ENCODE results near the gene CPNE5. TPM values are rescaled to one million over a fixed set of nuclear protein-coding genes. Genes with fewer than 3 reads are reported as not detected.

CPNE5 gene
- total and polyA plus RNA-seq, 3 donors from 2014 or later = 44.2 to 137 (median 97.8) TPM

GRCh38 chr6:36743032-36743431 is 96.2 kb downstream of the CPNE5 start:
- Histone ChIP-seq H3K27ac (no peak overlapping the region), H3K9me3 (no peaks in the 10 kb centered on the region), H3K27me3 (no peaks in the 10 kb centered on the region), H3K4me3 (no peak overlapping the region), H3K36me3 (ENCODE audit: low read depth, missing control alignments) (no peaks in the 10 kb centered on the region), H3K4me1 (no peaks in the 10 kb centered on the region)
- 80 to 87% methylated on average over 5 of the region's 5 CpGs for WGBS, 2 donors
- TF ChIP-seq CTCF (IDR thresholded peaks at IDR 0.05) (no peak), POLR2A (IDR thresholded peaks at IDR 0.05) (no peak)
- intact Hi-C loops (cut with DNase I; ENCODE audit: low total_unique reads) = no loop called here
- DNase-seq = no peak

- no peak for DNase-seq
- whole genome bisulfite sequencing, 2 donors = 91 to 95% methylated on average over 14 to 19 of the region's 19 CpGs
- intact Hi-C loops (cut with DNase I; ENCODE audit: low total_unique reads) = no loop called here
- H3K9me3 ChIP-seq = no peaks in the 10 kb centered on the region
- no peak overlapping the region for H3K27ac ChIP-seq
- H3K4me3 ChIP-seq = no peak overlapping the region
- TF ChIP-seq POLR2A (IDR thresholded peaks at IDR 0.05) = no peak
- TF ChIP-seq CTCF (IDR thresholded peaks at IDR 0.05) = no peak
- H3K36me3 ChIP-seq (ENCODE audit: low read depth, missing control alignments) = no peaks in the 10 kb centered on the region
- H3K27me3 ChIP-seq = no peaks in the 10 kb centered on the region
- H3K4me1 ChIP-seq = no peaks in the 10 kb centered on the region
Measured at GRCh38 chr6:36742146-36742545, 97.1 kb downstream of the CPNE5 start.

GRCh38 chr6:36740818-36741179 is 98.4 kb downstream of the CPNE5 start:
- WGBS, 2 donors = 87 to 88% methylated on average over 11 of the region's 11 CpGs
- no peak for DNase-seq
- Histone ChIP-seq H3K4me1 (no peaks in the 10 kb centered on the region), H3K27ac (no peak overlapping the region), H3K27me3 (no peaks in the 10 kb centered on the region), H3K9me3 (no peaks in the 10 kb centered on the region), H3K4me3 (no peak overlapping the region), H3K36me3 (ENCODE audit: low read depth, missing control alignments) (no peaks in the 10 kb centered on the region)
- intact Hi-C loops (cut with DNase I; ENCODE audit: low total_unique reads) = no loop called here
- TF ChIP-seq POLR2A (IDR thresholded peaks at IDR 0.05) (no peak), CTCF (IDR thresholded peaks at IDR 0.05) (no peak)

GRCh38 chr6:36739947-36740817 is 99.1 kb downstream of the CPNE5 start:
- Histone ChIP-seq H3K4me3 (no peak overlapping the region), H3K27me3 (no peaks in the 10 kb centered on the region), H3K36me3 (ENCODE audit: low read depth, missing control alignments) (no peaks in the 10 kb centered on the region), H3K27ac (no peak overlapping the region), H3K9me3 (no peaks in the 10 kb centered on the region), H3K4me1 (peaks cover 5% of the 10 kb centered on the region)
- TF ChIP-seq POLR2A (IDR thresholded peaks at IDR 0.05) (no peak), CTCF (IDR thresholded peaks at IDR 0.05) (no peak)
- intact Hi-C loops (cut with DNase I; ENCODE audit: low total_unique reads) = no loop called here
- 83 to 89% methylated on average over 13 of the region's 13 CpGs for WGBS, 2 donors
- no peak for DNase-seq

GRCh38 chr6:36738108-36738507 is 101.1 kb downstream of the CPNE5 start:
- Histone ChIP-seq H3K36me3 (ENCODE audit: low read depth, missing control alignments) (no peaks in the 10 kb centered on the region), H3K4me3 (no peak overlapping the region), H3K4me1 (peaks cover 12% of the 10 kb centered on the region), H3K27ac (no peak overlapping the region), H3K27me3 (no peaks in the 10 kb centered on the region), H3K9me3 (no peaks in the 10 kb centered on the region)
- WGBS, 2 donors = 88 to 100% methylated on average over 1 of the region's 1 CpG
- no peak for DNase-seq
- no peak for TF ChIP-seq CTCF (IDR thresholded peaks at IDR 0.05)
- TF ChIP-seq POLR2A (IDR thresholded peaks at IDR 0.05) = no peak
- intact Hi-C loops (cut with DNase I; ENCODE audit: low total_unique reads) = no loop called here
